Calu3 (cell line): ENCODE measurements around the gene HRH3. TPM values are rescaled to one million over a fixed set of nuclear protein-coding genes. Genes with fewer than 3 reads are reported as not detected.

Experiments used
- BruUV-seq: library from RNA; stranded (reverse); fragments of 400-500 nt; replicated peaks from 2 replicates; lab custom pipeline; 2021; lab: Mats Ljungman, UMichigan
- CTCF ChIA-PET: fragments of 300-600 bp; sonication (Branson Sonifier 250); formaldehyde crosslinking; loops from one replicate; lab custom pipeline; 2022; ENCODE audit warnings: antibody characterized with exemption; lab: Charles Lee
- DNase-seq: peaks from one replicate; pipeline ENCODE4 v3.0.0; 2022
- H3K27ac Mint-ChIP-seq: one replicate; pipeline ENCODE4 v1.8.0; 2022; ENCODE audit warnings: mixed read lengths; ENCODE audit not compliant: unreplicated experiment
- H3K27me3 Mint-ChIP-seq: one replicate; pipeline ENCODE4 v1.8.0; 2022; ENCODE audit warnings: mixed read lengths; ENCODE audit not compliant: unreplicated experiment
- H3K36me3 Mint-ChIP-seq: one replicate; pipeline ENCODE4 v1.8.0; 2022; ENCODE audit warnings: mild to moderate bottlenecking, moderate library complexity, mixed read lengths; ENCODE audit not compliant: insufficient read depth, unreplicated experiment
- H3K4me1 Mint-ChIP-seq: one replicate; pipeline ENCODE4 v1.8.0; 2022; ENCODE audit warnings: mild to moderate bottlenecking, low read depth, mixed read lengths; ENCODE audit not compliant: unreplicated experiment
- H3K4me3 Mint-ChIP-seq: one replicate; pipeline ENCODE4 v1.8.0; 2022; ENCODE audit warnings: mild to moderate bottlenecking, low read depth, moderate library complexity, mixed read lengths; ENCODE audit not compliant: unreplicated experiment
- H3K9me3 Mint-ChIP-seq: one replicate; pipeline ENCODE4 v1.8.0; 2022; ENCODE audit warnings: low read depth, mixed read lengths; ENCODE audit not compliant: unreplicated experiment
- CTCF ChIP-seq: fragments of 200-600 bp; IDR thresholded peaks from one replicate; pipeline ENCODE4 v1.8.0; 2022; ENCODE audit warnings: antibody characterized with exemption; ENCODE audit not compliant: unreplicated experiment
- intact Hi-C: fragments of 100-400 bp; cut with micrococcal nuclease; formaldehyde crosslinking; loops from one replicate; pipeline ENCODE4 v1.10.0; 2022; ENCODE audit not compliant: unreplicated experiment
- total RNA-seq: library from RNA; stranded (reverse); gene quantifications from 2 replicates; pipeline ENCODE4 v1.2.3, GENCODE V29; 2022

Gene HRH3
- total RNA-seq, 1 experiment from 2014 or later, result not detected

- no peak for DNase-seq
- Mint-ChIP-seq H3K36me3 (peaks cover 69% of the 10 kb centered on the region), H3K27ac (no peak overlapping the region), H3K9me3 (no peaks in the 10 kb centered on the region), H3K4me1 (no peaks in the 10 kb centered on the region), H3K27me3 (no peaks in the 10 kb centered on the region), H3K4me3 (no peak overlapping the region)
- intact Hi-C loops, result no loop called here
- CTCF ChIA-PET, result interaction anchor here (0.5 kb wide), 1 partner anchor 16 kb away, joined by 3 read pairs; no protein-coding TSS in a partner anchor
- TF ChIP-seq CTCF, result no peak
- no TSS peak for BruUV-seq
Observed at GRCh38 chr20:62267543-62267942, 47.5 kb upstream of the HRH3 start.

GRCh38 chr20:62266851-62267250 lies 46.8 kb upstream of the HRH3 start:
- CTCF ChIA-PET, result no interaction called here
- no peak overlapping the region for H3K4me3 Mint-ChIP-seq
- H3K36me3 Mint-ChIP-seq, result peaks cover 69% of the 10 kb centered on the region
- H3K27me3 Mint-ChIP-seq, result no peaks in the 10 kb centered on the region
- no peak for DNase-seq
- BruUV-seq, result no TSS peak
- no peak overlapping the region for H3K27ac Mint-ChIP-seq
- intact Hi-C loops, result no loop called here
- no peaks in the 10 kb centered on the region for H3K9me3 Mint-ChIP-seq
- no peak for TF ChIP-seq CTCF
- no peaks in the 10 kb centered on the region for H3K4me1 Mint-ChIP-seq

GRCh38 chr20:62266340-62266739 lies 46.3 kb upstream of the HRH3 start:
- intact Hi-C loops, result no loop called here
- Mint-ChIP-seq H3K4me1 (no peaks in the 10 kb centered on the region), H3K27ac (no peak overlapping the region), H3K36me3 (peaks cover 69% of the 10 kb centered on the region), H3K9me3 (no peaks in the 10 kb centered on the region), H3K27me3 (no peaks in the 10 kb centered on the region), H3K4me3 (no peak overlapping the region)
- no peak for DNase-seq
- no peak for TF ChIP-seq CTCF
- no TSS peak for BruUV-seq
- CTCF ChIA-PET, result no interaction called here

GRCh38 chr20:62265365-62265764 lies 45.3 kb upstream of the HRH3 start:
- Mint-ChIP-seq H3K4me3 (no peak overlapping the region), H3K36me3 (peaks cover 74% of the 10 kb centered on the region)

More at GRCh38 chr20:62265365-62265764, 45.3 kb upstream of the HRH3 start:
- no peak for TF ChIP-seq CTCF
- Mint-ChIP-seq H3K27me3 (no peaks in the 10 kb centered on the region), H3K27ac (no peak overlapping the region), H3K4me1 (no peaks in the 10 kb centered on the region), H3K9me3 (no peaks in the 10 kb centered on the region)
- CTCF ChIA-PET, result no interaction called here
- BruUV-seq, result no TSS peak
- DNase-seq, result no peak
- intact Hi-C loops, result no loop called here
